Ascending aorta (tissue), 2 donors: ENCODE data around the gene JPT2. TPM values are rescaled to one million over a fixed set of nuclear protein-coding genes. Genes with fewer than 3 reads are reported as not detected.
"Not testable (repeated sequence)": the region's sequence is repeated elsewhere in the genome, so short reads cannot be mapped to it uniquely, and the experiment has no call there.

Experiments used
- DNase-seq, 2 donors: peaks; one replicate each; pipeline ENCODE4 v3.0.0-alpha.2; 2019; ENCODE audit warnings: low spot score in 2 of 2
- H3K27ac ChIP-seq, 2 donors: fragments of 200-600 bp; sonication (generic); one replicate each; pipeline ENCODE4 v1.5.1; 2016 to 2017; ENCODE audit warnings: mild to moderate bottlenecking in 1 of 2
- H3K27me3 ChIP-seq: fragments of 200-600 bp; sonication (generic); one replicate; pipeline ENCODE4 v1.5.1; 2017
- H3K36me3 ChIP-seq, 2 donors: fragments of 200-600 bp; sonication (generic); one replicate each; pipeline ENCODE4 v1.5.1; 2016
- H3K4me1 ChIP-seq, 2 donors: fragments of 200-600 bp; sonication (generic); one replicate each; pipeline ENCODE4 v1.5.1; 2016 to 2017; ENCODE audit warnings: mild to moderate bottlenecking in 1 of 2
- H3K4me3 ChIP-seq, 2 donors: fragments of 200-600 bp; sonication (generic); one replicate each; pipeline ENCODE4 v1.5.1; 2016 to 2017; ENCODE audit warnings: mild to moderate bottlenecking in 1 of 2
- H3K9me3 ChIP-seq, 2 donors: fragments of 200-600 bp; sonication (generic); one replicate each; pipeline ENCODE4 v1.5.1; 2016
- intact Hi-C: fragments of 100-400 bp; cut with DNase I; formaldehyde crosslinking; loops from one replicate; pipeline ENCODE4 v1.15.1; 2023
- total RNA-seq: library from RNA; depleted of rRNA; stranded (reverse); fragments of >200 nt; gene quantifications from one replicate; pipeline ENCODE4 v1.1.0, GENCODE V29; 2016
- TF ChIP-seq, protein P1 (sequence below), 3 experiments: fragments of 200-600 bp in 2 of 3; fragments of 450-650 bp in 1 of 3; sonication (generic) in 2 of 3; IDR thresholded peaks; one replicate each; pipeline ENCODE4 v1.5.1; 2016 to 2019; ENCODE audit warnings: antibody characterized with exemption in 3 of 3, mild to moderate bottlenecking in 1 of 3, moderate library complexity in 1 of 3

JPT2 gene
- total RNA-seq, 1 donor from 2014 or later, result 18.3 TPM

DNA sequence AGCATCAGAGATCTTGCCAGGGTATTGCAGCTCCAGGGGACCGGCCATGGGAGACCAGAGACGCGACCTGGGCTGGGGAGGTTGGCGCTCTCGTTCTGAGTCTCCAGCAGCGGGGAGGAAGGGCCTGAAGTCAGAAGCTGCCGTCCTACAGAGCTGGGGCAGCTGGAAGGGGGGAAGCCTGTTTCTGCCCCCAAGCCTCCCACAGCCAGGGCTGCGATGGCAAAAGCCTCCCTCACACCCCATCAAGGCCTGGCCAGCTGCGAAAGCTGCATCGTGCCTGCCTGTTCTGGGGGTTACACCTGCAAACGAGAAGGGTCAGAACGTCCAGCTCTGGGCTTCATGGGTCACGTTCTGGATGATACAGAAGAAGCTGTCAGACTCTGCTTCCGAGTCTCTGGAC is 54.0 kb downstream of the JPT2 start:
- no peaks in the 10 kb centered on the region for H3K27me3 ChIP-seq
- intact Hi-C loops, result no loop called here
- peaks cover 57 to 65% of the 10 kb centered on the region in 2 donors for H3K36me3 ChIP-seq
- no peaks in the 10 kb centered on the region for H3K4me1 ChIP-seq
- H3K4me3 ChIP-seq, result no peak overlapping the region
- no peak for DNase-seq
- TF ChIP-seq, protein P1, sequence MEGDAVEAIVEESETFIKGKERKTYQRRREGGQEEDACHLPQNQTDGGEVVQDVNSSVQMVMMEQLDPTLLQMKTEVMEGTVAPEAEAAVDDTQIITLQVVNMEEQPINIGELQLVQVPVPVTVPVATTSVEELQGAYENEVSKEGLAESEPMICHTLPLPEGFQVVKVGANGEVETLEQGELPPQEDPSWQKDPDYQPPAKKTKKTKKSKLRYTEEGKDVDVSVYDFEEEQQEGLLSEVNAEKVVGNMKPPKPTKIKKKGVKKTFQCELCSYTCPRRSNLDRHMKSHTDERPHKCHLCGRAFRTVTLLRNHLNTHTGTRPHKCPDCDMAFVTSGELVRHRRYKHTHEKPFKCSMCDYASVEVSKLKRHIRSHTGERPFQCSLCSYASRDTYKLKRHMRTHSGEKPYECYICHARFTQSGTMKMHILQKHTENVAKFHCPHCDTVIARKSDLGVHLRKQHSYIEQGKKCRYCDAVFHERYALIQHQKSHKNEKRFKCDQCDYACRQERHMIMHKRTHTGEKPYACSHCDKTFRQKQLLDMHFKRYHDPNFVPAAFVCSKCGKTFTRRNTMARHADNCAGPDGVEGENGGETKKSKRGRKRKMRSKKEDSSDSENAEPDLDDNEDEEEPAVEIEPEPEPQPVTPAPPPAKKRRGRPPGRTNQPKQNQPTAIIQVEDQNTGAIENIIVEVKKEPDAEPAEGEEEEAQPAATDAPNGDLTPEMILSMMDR (IDR thresholded peaks at IDR 0.05), result no peak
- no peaks in the 10 kb centered on the region for H3K9me3 ChIP-seq
- no peak overlapping the region for H3K27ac ChIP-seq

DNA sequence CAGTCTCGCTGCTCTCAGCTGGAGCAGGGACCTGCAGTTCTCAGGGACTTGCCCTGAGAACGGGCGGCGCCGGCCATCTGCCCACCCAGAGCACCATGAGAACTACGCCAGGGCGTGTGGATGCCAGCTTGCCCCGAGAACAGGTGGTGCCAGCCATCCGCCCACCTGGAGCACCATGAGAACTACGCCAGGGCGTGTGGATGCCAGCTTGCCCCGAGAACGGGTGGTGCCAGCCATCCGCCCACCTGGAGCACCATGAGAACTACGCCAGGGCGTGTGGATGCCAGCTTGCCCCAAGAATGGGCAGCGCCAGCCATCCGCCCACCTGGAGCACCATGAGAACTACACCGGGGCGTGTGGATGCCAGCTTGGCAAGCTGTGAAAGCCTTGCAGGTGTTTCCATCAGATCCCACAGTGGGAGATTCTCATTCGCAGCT is 54.5 kb downstream of the JPT2 start:
- H3K27me3 ChIP-seq, DNase-seq, H3K27ac ChIP-seq, H3K4me3 ChIP-seq, H3K4me1 ChIP-seq, H3K9me3 ChIP-seq, intact Hi-C loops: not testable (repeated sequence)
- H3K36me3 ChIP-seq, result peaks cover 55 to 60% of the 10 kb centered on the region in 2 donors

DNA sequence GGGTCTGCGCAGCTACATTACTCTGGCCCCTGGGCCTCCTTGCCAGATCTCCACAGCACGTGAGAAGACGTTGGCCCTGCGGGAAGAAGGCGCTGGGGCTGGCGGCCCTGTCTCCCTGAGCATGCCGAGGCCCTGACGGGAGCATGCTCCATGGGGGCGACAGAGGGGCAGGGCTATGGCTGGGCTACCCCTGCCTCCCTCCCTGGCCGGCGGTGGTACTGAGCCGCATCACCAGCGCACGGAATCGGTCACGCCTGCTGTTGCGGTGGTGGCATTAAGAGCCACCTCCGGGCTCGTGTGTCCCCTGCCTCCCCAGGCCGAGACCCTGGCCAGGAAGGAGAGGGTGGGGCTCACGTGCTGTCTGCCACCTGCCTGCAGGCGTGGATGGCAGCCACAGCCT is 56.0 kb downstream of the JPT2 start:
- no peak overlapping the region for H3K4me3 ChIP-seq
- intact Hi-C loops, result no loop called here
- H3K36me3 ChIP-seq, result peaks cover 40 to 45% of the 10 kb centered on the region in 2 donors
- H3K27me3 ChIP-seq, result no peaks in the 10 kb centered on the region
- DNase-seq, result no peak
- TF ChIP-seq, protein P1 (IDR thresholded peaks at IDR 0.05), result no peak
- no peaks in the 10 kb centered on the region for H3K9me3 ChIP-seq
- no peaks in the 10 kb centered on the region for H3K4me1 ChIP-seq
- no peak overlapping the region for H3K27ac ChIP-seq

DNA sequence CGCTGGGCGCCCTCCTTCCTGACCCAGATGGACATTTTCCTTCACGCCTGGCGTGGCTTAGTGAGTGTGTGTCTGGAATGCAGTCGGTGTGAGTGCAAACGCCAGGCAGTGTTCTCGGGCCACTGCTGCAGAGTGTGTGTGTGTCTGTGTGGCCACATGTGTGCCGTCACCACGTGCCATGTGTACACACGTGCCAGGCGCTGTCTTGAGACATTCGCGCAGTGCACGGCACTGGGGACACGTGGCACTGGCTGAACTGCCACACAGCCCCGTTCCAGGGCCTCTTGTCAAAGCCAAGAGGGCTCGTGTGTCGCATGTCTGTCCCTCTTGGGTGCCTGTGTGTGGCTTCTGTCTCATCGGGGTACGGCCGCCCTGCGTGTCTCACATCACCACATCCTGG is 56.7 kb downstream of the JPT2 start:
- no peak overlapping the region for H3K27ac ChIP-seq
- H3K27me3 ChIP-seq, result no peaks in the 10 kb centered on the region
- TF ChIP-seq, protein P1 (IDR thresholded peaks at IDR 0.05), result no peak
- H3K4me1 ChIP-seq, result no peaks in the 10 kb centered on the region
- no peak for DNase-seq
- peaks cover 34 to 39% of the 10 kb centered on the region in 2 donors for H3K36me3 ChIP-seq
- intact Hi-C loops, result no loop called here
- no peaks in the 10 kb centered on the region for H3K9me3 ChIP-seq
- H3K4me3 ChIP-seq, result no peak overlapping the region

DNA sequence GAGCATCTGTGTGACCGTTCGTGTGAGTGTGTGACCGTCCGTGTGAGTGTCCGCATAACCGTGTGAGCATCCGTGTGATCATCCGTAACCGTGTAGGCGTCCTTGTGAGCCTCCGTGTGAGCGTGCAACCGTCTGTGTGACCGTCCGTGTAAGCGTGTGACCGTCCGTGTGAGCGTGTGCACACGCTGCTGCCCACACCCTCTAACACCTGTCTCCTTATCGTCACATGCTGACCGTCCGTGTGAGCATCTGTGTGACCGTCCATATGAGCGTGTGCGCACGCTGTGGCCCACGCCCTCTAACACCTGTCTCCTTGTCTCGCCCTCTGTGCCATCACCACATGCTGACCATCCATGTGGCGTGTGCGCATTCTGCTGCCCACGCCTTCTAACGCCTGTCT is 62.2 kb downstream of the JPT2 start:
- H3K27ac ChIP-seq, result no peak overlapping the region
- H3K36me3 ChIP-seq, result peaks cover 21 to 33% of the 10 kb centered on the region in 2 donors
- H3K4me3 ChIP-seq, result no peak overlapping the region
- H3K27me3 ChIP-seq, result no peaks in the 10 kb centered on the region
- intact Hi-C loops, result no loop called here
- no peaks in the 10 kb centered on the region for H3K4me1 ChIP-seq
- TF ChIP-seq, protein P1 (IDR thresholded peaks at IDR 0.05), result no peak
- no peak for DNase-seq
- H3K9me3 ChIP-seq, result no peaks in the 10 kb centered on the region

DNA sequence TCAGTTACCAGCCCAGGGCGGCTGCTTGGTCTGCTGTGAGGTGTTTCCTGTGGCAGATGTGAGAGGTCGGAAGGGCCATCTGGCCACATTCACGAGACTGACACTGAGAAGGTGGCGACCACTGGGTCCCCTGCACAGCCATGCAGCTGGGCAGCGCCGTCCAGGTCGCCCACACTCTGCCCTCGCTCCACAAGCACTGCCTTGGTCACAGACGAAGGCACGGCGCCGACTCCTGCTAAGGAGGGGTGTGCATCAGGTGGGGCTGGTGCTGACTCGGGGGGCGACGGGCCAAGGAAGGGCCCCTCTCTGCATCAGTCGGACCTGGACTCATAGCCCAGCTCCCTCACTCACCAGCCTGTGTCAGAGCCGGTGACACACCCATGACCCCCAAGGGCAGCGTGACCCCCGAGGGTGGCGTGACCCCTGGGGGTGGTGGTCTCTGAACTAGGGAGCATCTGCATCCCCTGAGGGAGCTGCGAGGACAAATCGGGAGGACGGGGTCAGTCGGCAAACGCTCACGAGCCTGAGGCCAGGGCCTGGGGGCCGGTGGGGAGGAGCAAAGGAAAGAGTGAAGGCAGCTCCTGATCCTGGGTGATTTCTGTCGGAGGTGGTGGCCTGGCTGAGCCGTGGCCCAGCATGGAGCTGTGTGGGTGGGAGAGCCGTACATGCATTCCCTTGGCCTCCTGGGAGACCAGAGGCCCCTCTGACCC is 62.9 kb downstream of the JPT2 start:
- Histone ChIP-seq H3K27me3 (no peaks in the 10 kb centered on the region), H3K36me3 (peaks cover 28 to 37% of the 10 kb centered on the region in 2 donors), H3K9me3 (no peaks in the 10 kb centered on the region), H3K4me3 (no peak overlapping the region), H3K27ac (no peak overlapping the region), H3K4me1 (no peaks in the 10 kb centered on the region)
- TF ChIP-seq, protein P1 (IDR thresholded peaks at IDR 0.05), result no peak
- intact Hi-C loops, result no loop called here
- DNase-seq, result no peak
